ENCODE data around the gene DERA.

DNA sequence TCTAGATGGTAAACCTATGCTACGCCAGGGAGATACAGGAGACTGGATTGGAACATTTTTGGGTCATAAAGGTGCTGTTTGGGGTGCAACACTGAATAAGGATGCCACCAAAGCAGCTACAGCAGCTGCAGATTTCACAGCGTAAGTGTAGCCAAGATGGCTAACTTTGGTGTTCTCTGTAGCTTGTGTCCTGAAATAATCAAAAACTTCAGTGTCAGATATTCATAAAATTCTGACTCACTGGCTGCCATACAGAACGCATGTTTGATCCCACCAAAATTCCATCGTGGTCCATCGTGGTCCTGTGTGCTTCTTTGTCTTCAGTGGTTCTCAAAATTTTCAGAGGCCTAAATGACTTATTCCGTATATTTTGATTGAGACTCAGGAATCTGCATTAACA lies 27.6 kb upstream of the DERA start:
- TF ChIP-seq, protein P1, sequence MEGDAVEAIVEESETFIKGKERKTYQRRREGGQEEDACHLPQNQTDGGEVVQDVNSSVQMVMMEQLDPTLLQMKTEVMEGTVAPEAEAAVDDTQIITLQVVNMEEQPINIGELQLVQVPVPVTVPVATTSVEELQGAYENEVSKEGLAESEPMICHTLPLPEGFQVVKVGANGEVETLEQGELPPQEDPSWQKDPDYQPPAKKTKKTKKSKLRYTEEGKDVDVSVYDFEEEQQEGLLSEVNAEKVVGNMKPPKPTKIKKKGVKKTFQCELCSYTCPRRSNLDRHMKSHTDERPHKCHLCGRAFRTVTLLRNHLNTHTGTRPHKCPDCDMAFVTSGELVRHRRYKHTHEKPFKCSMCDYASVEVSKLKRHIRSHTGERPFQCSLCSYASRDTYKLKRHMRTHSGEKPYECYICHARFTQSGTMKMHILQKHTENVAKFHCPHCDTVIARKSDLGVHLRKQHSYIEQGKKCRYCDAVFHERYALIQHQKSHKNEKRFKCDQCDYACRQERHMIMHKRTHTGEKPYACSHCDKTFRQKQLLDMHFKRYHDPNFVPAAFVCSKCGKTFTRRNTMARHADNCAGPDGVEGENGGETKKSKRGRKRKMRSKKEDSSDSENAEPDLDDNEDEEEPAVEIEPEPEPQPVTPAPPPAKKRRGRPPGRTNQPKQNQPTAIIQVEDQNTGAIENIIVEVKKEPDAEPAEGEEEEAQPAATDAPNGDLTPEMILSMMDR (optimal IDR thresholded peaks at IDR 0.05 in 1 of 3, IDR thresholded peaks at IDR 0.05 in 1 of 3, conservative IDR thresholded peaks at IDR 0.05 in 1 of 3; ENCODE audit: extremely low read depth in 1 of 3, insufficient read depth in 2 of 3, low read length in 3 of 3) = no peak
- TF ChIP-seq EZH2 (IDR thresholded peaks at IDR 0.05; ENCODE audit: low read length) = no peak

Measured in keratinocyte (primary cell).